ENCODE measurements around the gene DLD.
"Not testable (repeated sequence)": the region's sequence is repeated elsewhere in the genome, so short reads cannot be mapped to it uniquely, and the experiment has no call there.

DLD gene

GRCh38 chr7:107874605-107875446 lies 16.2 kb upstream of the DLD start:
- peak; percentile 26 to 40 for DNase-seq

- DNase-seq = no peak
Measured at GRCh38 chr7:107876916-107877315, 14.1 kb upstream of the DLD start.

GRCh38 chr7:107877731-107878382 lies 13.1 kb upstream of the DLD start:
- no peak for DNase-seq

GRCh38 chr7:107878636-107879035 lies 12.3 kb upstream of the DLD start:
- no peak for DNase-seq

GRCh38 chr7:107879400-107880035 lies 11.5 kb upstream of the DLD start:
- no peak for DNase-seq

GRCh38 chr7:107882766-107883165 lies 8.2 kb upstream of the DLD start:
- DNase-seq = no peak

GRCh38 chr7:107884066-107884818 lies 6.7 kb upstream of the DLD start:
- DNase-seq = no peak

- DNase-seq = not testable (repeated sequence)
Measured at GRCh38 chr7:107887827-107888226, 3.2 kb upstream of the DLD start.

- no peak for DNase-seq
Measured at GRCh38 chr7:107889992-107890391, 991 bp upstream of the DLD start.

- DNase-seq = no peak
Measured at GRCh38 chr7:107890493-107890961, 456 bp upstream of the DLD start.

GRCh38 chr7:107891636-107892366 lies 818 bp downstream of the DLD start:
- DNase-seq = no peak

GRCh38 chr7:107892367-107892741 lies 1.4 kb downstream of the DLD start:
- DNase-seq = not testable (repeated sequence)

- DNase-seq = no peak
Measured at GRCh38 chr7:107898997-107899594, 8.1 kb downstream of the DLD start.

GRCh38 chr7:107900496-107901015 lies 9.6 kb downstream of the DLD start:
- no peak for DNase-seq

GRCh38 chr7:107902381-107902780 lies 11.4 kb downstream of the DLD start:
- no peak for DNase-seq

- no peak for DNase-seq
Measured at GRCh38 chr7:107907790-107908189, 16.8 kb downstream of the DLD start.

- DNase-seq = no peak
Measured at GRCh38 chr7:107909445-107909844, 18.5 kb downstream of the DLD start.

GRCh38 chr7:107911981-107912380 lies 21.0 kb downstream of the DLD start:
- no peak for DNase-seq

- DNase-seq = no peak
Measured at GRCh38 chr7:107913851-107914250, 22.9 kb downstream of the DLD start.

GRCh38 chr7:107914831-107915230 lies 23.8 kb downstream of the DLD start:
- no peak for DNase-seq

- DNase-seq = no peak
Measured at GRCh38 chr7:107915541-107915940, 24.6 kb downstream of the DLD start.
